GM23338 (cell line): ENCODE measurements around the gene ADAMTSL2. TPM values are rescaled to one million over a fixed set of nuclear protein-coding genes. Genes with fewer than 3 reads are reported as not detected.

Source experiments
- ATAC-seq: fragments of 200-7000 bp; cut with Tn5 transposase; 3 replicates; pipeline ENCODE4 v1.9.1; 2020
- DNase-seq: peaks from one replicate; pipeline ENCODE4 v3.0.0-alpha.2; 2015; ENCODE audit warnings: low spot score
- H2AFZ ChIP-seq: fragments of 200-600 bp; sonication (generic); 2 replicates; pipeline ENCODE4 v1.8.0; 2016; ENCODE audit warnings: antibody characterized with exemption, mild to moderate bottlenecking, moderate library complexity
- H3F3A ChIP-seq: fragments of 200-600 bp; sonication (generic); replicated peaks from 2 replicates; pipeline ENCODE4 v1.8.0; 2017; ENCODE audit warnings: antibody characterized with exemption, mixed run types, low read depth
- H3K27ac ChIP-seq: fragments of 200-600 bp; sonication (generic); 2 replicates; pipeline ENCODE4 v1.6.1; 2016; ENCODE audit warnings: low read depth
- H3K27me3 ChIP-seq: fragments of 200-600 bp; sonication (generic); 2 replicates; pipeline ENCODE4 v1.8.0; 2016; ENCODE audit warnings: mild to moderate bottlenecking, mixed run types, moderate library complexity; ENCODE audit not compliant: insufficient read depth
- H3K36me3 ChIP-seq: fragments of 200-600 bp; sonication (generic); 2 replicates; pipeline ENCODE4 v1.8.0; 2016; ENCODE audit warnings: mild to moderate bottlenecking; ENCODE audit not compliant: insufficient read depth
- H3K4me1 ChIP-seq: fragments of 200-600 bp; sonication (generic); 2 replicates; pipeline ENCODE4 v1.8.0; 2016; ENCODE audit warnings: mild to moderate bottlenecking, moderate library complexity; ENCODE audit not compliant: insufficient read depth
- H3K4me2 ChIP-seq: fragments of 200-600 bp; sonication (generic); 2 replicates; pipeline ENCODE4 v1.7.1; 2017; ENCODE audit warnings: mixed run types
- H3K4me3 ChIP-seq: fragments of 200-600 bp; sonication (generic); 2 replicates; pipeline ENCODE4 v1.6.1; 2016; ENCODE audit warnings: mixed run types
- H3K79me2 ChIP-seq: fragments of 200-600 bp; sonication (generic); replicated peaks from 2 replicates; pipeline ENCODE4 v1.8.0; 2017; ENCODE audit warnings: mild to moderate bottlenecking; ENCODE audit not compliant: insufficient read depth
- H3K9me2 ChIP-seq: fragments of 200-600 bp; sonication (generic); 2 replicates; pipeline ENCODE4 v1.8.0; 2017; ENCODE audit not compliant: insufficient read depth
- H4K20me1 ChIP-seq: fragments of 200-600 bp; sonication (generic); replicated peaks from 2 replicates; pipeline ENCODE4 v1.8.0; 2017; ENCODE audit warnings: mild to moderate bottlenecking; ENCODE audit not compliant: insufficient read depth
- H3K27ac Mint-ChIP-seq: 2 replicates; pipeline ENCODE4 v1.8.0; 2020; ENCODE audit warnings: inconsistent platforms, mild to moderate bottlenecking, moderate library complexity, mixed read lengths
- H3K27me3 Mint-ChIP-seq: 3 replicates; pipeline ENCODE4 v1.8.0; 2022; ENCODE audit warnings: low read depth, mild to moderate bottlenecking, moderate library complexity, mixed read lengths, inconsistent platforms; ENCODE audit not compliant: insufficient read depth, poor library complexity
- H3K36me3 Mint-ChIP-seq: 3 replicates; pipeline ENCODE4 v1.8.0; 2021; ENCODE audit warnings: low read depth, mild to moderate bottlenecking, inconsistent platforms, moderate library complexity, mixed read lengths
- H3K4me1 Mint-ChIP-seq: 3 replicates; pipeline ENCODE4 v1.8.0; 2020; ENCODE audit warnings: mild to moderate bottlenecking, inconsistent platforms, mixed read lengths
- H3K4me3 Mint-ChIP-seq: 3 replicates; pipeline ENCODE4 v1.8.0; 2021; ENCODE audit warnings: moderate library complexity, mild to moderate bottlenecking, inconsistent platforms, mixed read lengths
- H3K9me3 Mint-ChIP-seq: 3 replicates; pipeline ENCODE4 v1.8.0; 2020; ENCODE audit warnings: moderate library complexity, mild to moderate bottlenecking, inconsistent platforms, mixed read lengths
- CREB1 ChIP-seq: fragments of 250-450 bp; sonication (Bioruptor Pico); IDR thresholded peaks from 2 replicates; pipeline ENCODE4 v1.5.0; 2020; ENCODE audit warnings: low read depth, mild to moderate bottlenecking, moderate library complexity
- POLR2AphosphoS5 ChIP-seq: IDR thresholded peaks from 2 replicates; pipeline ENCODE4 v1.6.1; 2016; ENCODE audit warnings: antibody characterized with exemption, low read depth
- REST ChIP-seq: IDR thresholded peaks from one replicate; pipeline ENCODE4 v1.6.1; 2018; ENCODE audit warnings: antibody characterized with exemption; ENCODE audit not compliant: unreplicated experiment
- ZNF331 ChIP-seq: fragments of 250-450 bp; sonication (Bioruptor Pico); IDR thresholded peaks from 2 replicates; pipeline ENCODE4 v1.5.0; 2020; ENCODE audit warnings: low read depth, mild to moderate bottlenecking, moderate library complexity
- polyA plus RNA-seq: library from polyadenylated mRNA; unstranded; fragments of >200 nt; fragmentation: Nextera tagmentation; extraction: Ambion mirVana; gene quantifications from 2 replicates; pipeline ENCODE4 v1.2.1, GENCODE V29; 2016
- total RNA-seq: library from RNA; depleted of rRNA; stranded (reverse); fragments of >200 nt; shearing (Covaris generic); gene quantifications from 2 replicates; pipeline ENCODE4 v1.2.3, GENCODE V29; 2014
- TF ChIP-seq, protein P1 (sequence below), 2 experiments: fragments of 200-600 bp in 1 of 2; sonication (generic) in 1 of 2; conservative IDR thresholded peaks; 2 replicates each; pipeline versions ENCODE4 v1.5.1 to v1.6.1; 2016 to 2017; ENCODE audit warnings: antibody characterized with exemption in 2 of 2, low read depth in 2 of 2, mild to moderate bottlenecking in 2 of 2, moderate library complexity in 1 of 2

ADAMTSL2 gene
- total and polyA plus RNA-seq, 2 experiments from 2014 or later, result 0.15 to 0.66 TPM

GRCh38 chr9:133516256-133516960, 18.1 kb upstream of the ADAMTSL2 start:
- H3K27ac Mint-ChIP-seq, result no peak overlapping the region

GRCh38 chr9:133516961-133517350, 17.5 kb upstream of the ADAMTSL2 start:
- H3K4me2 ChIP-seq, result no peak overlapping the region
- ATAC-seq, result no peak
- no peak for DNase-seq
- H3K4me1 ChIP-seq, result no peaks in the 10 kb centered on the region
- H3K9me3 Mint-ChIP-seq, result no peaks in the 10 kb centered on the region; the same call in 2 of the 3 replicates
- H2AFZ ChIP-seq, result no peak overlapping the region
- no peak overlapping the region for H3K4me3 ChIP-seq
- no peak overlapping the region; the same call in 2 of the 3 replicates for H3K4me3 Mint-ChIP-seq
- no peaks in the 10 kb centered on the region for H3K36me3 ChIP-seq
- H3K79me2 ChIP-seq, result no peaks in the 10 kb centered on the region
- H4K20me1 ChIP-seq, result no peaks in the 10 kb centered on the region
- H3K27me3 Mint-ChIP-seq, result peaks cover 8% of the 10 kb centered on the region
- no peak overlapping the region for H3K27ac ChIP-seq
- H3K27ac Mint-ChIP-seq, result no peak overlapping the region
- peaks cover 3% of the 10 kb centered on the region; the same call in 2 of the 3 replicates for H3K4me1 Mint-ChIP-seq
- H3K9me2 ChIP-seq, result no peaks in the 10 kb centered on the region
- H3K27me3 ChIP-seq, result no peaks in the 10 kb centered on the region
- H3F3A ChIP-seq, result peaks cover 5% of the 10 kb centered on the region; the same call in 1 of the 2 replicates
- H3K36me3 Mint-ChIP-seq, result no peaks in the 10 kb centered on the region
- TF ChIP-seq ZNF331 (CRISPR knock-in tag), result no peak
- TF ChIP-seq, protein P1, sequence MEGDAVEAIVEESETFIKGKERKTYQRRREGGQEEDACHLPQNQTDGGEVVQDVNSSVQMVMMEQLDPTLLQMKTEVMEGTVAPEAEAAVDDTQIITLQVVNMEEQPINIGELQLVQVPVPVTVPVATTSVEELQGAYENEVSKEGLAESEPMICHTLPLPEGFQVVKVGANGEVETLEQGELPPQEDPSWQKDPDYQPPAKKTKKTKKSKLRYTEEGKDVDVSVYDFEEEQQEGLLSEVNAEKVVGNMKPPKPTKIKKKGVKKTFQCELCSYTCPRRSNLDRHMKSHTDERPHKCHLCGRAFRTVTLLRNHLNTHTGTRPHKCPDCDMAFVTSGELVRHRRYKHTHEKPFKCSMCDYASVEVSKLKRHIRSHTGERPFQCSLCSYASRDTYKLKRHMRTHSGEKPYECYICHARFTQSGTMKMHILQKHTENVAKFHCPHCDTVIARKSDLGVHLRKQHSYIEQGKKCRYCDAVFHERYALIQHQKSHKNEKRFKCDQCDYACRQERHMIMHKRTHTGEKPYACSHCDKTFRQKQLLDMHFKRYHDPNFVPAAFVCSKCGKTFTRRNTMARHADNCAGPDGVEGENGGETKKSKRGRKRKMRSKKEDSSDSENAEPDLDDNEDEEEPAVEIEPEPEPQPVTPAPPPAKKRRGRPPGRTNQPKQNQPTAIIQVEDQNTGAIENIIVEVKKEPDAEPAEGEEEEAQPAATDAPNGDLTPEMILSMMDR (conservative IDR thresholded peaks at IDR 0.05; ENCODE audit: low read depth in 2 of 2), result no peak

More at GRCh38 chr9:133516256-133516960, 18.1 kb upstream of the ADAMTSL2 start:
- peaks cover 8% of the 10 kb centered on the region for H3K27me3 Mint-ChIP-seq
- peaks cover 5% of the 10 kb centered on the region; the same call in 1 of the 2 replicates for H3F3A ChIP-seq
- H3K4me2 ChIP-seq, result no peak overlapping the region
- H3K36me3 Mint-ChIP-seq, result no peaks in the 10 kb centered on the region
- H2AFZ ChIP-seq, result no peak overlapping the region
- TF ChIP-seq POLR2AphosphoS5, result no peak
- no peak for TF ChIP-seq CREB1 (CRISPR knock-in tag)
- no peak for TF ChIP-seq REST
- H3K36me3 ChIP-seq, result no peaks in the 10 kb centered on the region
- no peaks in the 10 kb centered on the region for H3K9me2 ChIP-seq
- H4K20me1 ChIP-seq, result no peaks in the 10 kb centered on the region
- H3K79me2 ChIP-seq, result no peaks in the 10 kb centered on the region
- H3K27me3 ChIP-seq, result no peaks in the 10 kb centered on the region
- no peaks in the 10 kb centered on the region; the same call in 2 of the 3 replicates for H3K9me3 Mint-ChIP-seq
- H3K27ac ChIP-seq, result no peak overlapping the region
- no peak overlapping the region for H3K4me3 ChIP-seq
- peaks cover 3% of the 10 kb centered on the region; the same call in 2 of the 3 replicates for H3K4me1 Mint-ChIP-seq
- DNase-seq (no peak), ATAC-seq (no peak)
- no peak overlapping the region; the same call in 2 of the 3 replicates for H3K4me3 Mint-ChIP-seq
- no peaks in the 10 kb centered on the region for H3K4me1 ChIP-seq
